ENCODE results near the gene CAT.
A peak's percentile ranks its signal among the peaks of the same experiment; 100 is the strongest.

The CAT gene

DNA sequence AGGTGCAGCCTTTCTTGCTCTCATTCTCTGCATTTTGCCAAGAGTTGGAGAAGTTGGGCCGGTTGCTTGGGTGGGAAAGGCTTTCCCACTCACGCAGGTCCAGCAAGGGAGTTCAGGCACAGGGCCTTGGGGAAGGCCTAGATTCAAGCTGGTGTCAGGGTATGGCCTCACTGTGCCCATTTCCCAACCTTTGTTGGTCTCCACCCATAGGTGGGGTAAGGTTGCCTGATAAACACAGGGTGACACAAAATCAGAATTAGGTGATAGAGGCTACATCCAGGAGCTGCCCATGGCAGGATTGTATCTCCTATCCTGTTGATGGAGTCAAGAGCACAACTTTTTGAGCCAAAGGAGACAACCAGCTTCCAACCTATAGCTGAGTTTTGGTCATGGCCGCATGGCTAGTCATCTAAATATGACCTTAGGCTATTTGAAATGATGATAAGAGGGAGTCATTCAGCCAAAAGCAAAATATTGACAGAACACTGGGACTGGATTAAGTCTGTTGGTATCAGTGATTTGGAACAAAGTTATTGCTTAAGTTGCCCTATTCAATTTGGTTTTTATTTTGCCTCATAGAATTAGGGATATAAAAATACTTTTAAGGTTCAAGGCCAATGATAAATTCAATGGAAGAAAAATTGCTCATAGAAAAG is 20.9 kb downstream of the CAT start:
- DNase-seq (ENCODE audit: low spot score), result no peak

GRCh38 chr11:34460278-34460677 is 21.5 kb downstream of the CAT start:
- no peak for DNase-seq (ENCODE audit: low spot score)

- DNase-seq (ENCODE audit: low spot score), result no peak
Observed at GRCh38 chr11:34461215-34461614, 22.5 kb downstream of the CAT start.

GRCh38 chr11:34464591-34465051 is 25.9 kb downstream of the CAT start:
- no peak for DNase-seq (ENCODE audit: low spot score)

DNA sequence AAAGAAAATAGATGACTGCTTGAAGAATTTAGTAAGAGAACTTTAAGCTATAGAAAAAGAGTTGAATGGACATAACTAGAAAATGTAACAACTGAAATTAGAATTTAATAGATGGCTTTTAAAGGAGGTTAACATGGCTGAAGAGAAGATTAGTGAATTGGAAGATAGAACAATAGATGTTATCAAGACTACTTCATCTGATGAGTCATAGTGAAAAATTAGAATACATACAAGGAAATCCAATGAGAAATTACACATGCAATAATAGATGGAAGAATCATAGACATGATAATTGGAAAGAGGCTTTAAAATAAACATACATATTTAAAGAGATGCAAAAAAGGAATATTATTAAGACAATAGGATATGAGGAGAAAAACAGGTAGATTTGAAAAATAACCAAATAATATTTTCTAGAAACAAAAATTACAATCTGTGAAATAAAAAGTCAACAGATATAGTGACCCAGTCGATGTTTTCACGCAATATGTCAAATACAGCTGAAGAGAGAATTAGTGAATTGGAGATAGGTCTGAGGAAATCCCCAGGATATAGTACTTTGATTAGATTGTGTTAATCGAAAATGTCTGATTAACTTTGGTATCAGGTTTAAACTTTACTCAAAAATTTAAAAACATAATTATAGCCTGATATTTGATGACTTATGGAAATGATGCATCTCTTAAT is 28.2 kb downstream of the CAT start:
- DNase-seq (ENCODE audit: low spot score), result no peak

- DNase-seq (ENCODE audit: low spot score), result no peak
Observed at GRCh38 chr11:34468209-34468841, 29.6 kb downstream of the CAT start.

DNA sequence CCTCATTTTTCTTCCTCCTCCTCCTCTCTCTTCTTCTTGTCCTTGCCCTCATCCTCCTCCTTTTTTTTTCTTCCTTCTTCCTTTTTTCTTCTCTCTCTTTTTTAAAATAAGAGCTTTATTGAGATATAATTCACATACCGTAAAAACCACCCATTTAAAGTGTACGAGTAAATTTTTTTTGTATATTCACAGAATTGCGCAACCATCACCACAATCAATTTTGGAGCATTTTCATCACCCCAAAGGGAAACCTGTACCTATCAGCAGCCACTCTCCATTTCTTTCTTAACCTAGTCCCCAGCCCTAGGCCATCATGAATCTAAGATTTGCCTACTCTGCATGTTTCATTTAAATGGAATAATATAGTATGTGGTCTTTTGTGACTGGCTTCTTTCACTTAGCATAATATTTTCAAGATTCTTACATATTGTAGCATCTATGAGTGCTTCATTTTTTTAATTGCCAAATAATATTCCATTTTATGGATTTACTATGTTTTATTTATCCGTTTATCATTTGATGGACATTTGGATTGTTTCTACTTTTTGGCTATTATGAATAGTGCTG is 35.0 kb downstream of the CAT start:
- DNase-seq (ENCODE audit: low spot score), result no peak

DNA sequence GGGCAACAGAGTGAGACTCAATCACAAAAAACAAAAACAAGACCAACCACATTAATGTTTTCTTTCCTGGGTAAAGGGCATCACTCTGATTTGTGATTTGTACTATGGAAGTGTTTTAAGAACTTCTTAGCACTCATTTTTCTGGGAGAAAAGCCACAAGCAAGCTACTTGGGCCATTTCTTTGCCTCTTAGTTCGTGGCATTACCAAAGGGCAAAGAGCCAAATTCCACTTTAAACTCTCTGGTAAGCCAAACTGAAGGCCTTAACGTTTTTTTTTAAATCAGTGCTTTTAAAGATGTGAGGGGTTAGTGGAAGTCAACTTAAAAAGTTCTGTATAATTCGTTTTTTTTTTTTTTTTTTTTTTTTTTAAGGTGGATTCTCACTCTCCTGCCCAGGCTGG is 36.9 kb downstream of the CAT start:
- no peak for DNase-seq (ENCODE audit: low spot score)

DNA sequence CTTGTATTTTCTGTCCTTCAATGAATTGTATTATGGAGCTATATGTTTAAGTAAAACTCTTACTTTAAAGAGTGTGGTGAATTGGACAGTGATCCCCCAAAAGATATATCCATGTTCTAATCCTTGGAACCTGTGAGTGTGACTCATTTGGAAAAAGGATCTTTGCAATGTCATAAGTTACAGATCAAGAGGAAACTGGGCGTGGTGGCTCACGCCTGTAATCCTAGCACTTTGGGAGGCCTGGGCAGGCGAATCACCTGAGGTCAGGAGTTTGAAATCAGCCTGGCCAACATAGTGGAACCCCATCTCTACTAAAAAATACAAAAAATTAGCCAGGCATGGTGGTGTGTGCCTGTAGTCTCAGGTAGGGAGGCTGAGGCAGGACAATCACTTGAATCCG is 38.1 kb downstream of the CAT start:
- DNase-seq (ENCODE audit: low spot score), result no peak

- DNase-seq (ENCODE audit: low spot score), result no peak
Observed at GRCh38 chr11:34478845-34479663, 40.3 kb downstream of the CAT start.

DNA sequence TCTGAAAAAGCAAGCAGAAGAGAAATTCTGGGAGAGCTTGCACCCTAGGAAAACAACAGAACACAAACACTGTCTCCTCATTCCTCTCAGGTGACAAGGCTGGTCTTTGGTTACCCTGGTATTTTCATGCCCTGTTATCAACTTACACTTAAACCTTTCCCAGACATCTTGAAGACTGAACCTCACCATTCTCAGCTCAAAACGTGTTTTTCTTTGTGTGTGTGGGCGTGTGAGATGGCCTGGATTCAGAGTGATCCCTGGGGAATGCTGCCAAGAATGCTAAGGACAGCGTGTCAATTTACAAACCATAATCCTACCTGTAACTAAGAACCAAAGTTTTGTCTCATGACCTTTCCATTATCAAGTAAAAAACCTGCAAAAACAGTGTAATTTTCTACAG is 41.6 kb downstream of the CAT start:
- DNase-seq (ENCODE audit: low spot score), result no peak

GRCh38 chr11:34481307-34481706 is 42.6 kb downstream of the CAT start:
- no peak for DNase-seq (ENCODE audit: low spot score)

DNA sequence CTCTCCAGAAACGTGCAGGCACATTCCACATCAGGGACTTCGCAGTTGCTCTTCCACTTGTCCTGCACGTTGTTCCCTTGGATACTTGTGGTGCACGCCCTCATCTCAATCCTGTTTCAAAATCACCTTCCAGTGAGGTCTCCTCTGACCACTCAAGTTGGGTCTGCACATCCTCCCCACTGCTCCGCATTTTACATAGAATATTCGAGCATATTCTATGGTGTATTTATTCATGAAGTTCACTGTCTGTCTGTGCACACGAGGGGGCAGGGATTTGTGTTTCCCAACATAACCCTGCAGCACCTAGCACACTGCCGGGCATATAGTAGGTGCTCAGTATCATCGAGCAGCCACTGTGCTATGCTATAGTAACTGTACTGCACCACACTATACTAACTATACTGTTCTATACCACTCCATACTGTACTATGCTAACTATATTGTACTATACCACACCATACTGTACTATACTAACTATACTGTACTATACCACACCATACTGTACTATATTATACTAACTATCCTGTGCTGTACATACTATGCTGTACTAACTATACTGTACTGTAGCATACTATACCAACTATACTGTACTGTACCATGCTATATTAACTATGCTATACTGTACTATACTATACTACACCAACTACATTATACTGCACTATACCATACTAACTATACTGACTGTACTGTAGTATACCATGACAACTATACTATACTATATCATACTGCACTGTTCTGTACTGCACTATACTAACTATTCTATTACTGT is 44.6 kb downstream of the CAT start:
- no peak for DNase-seq (ENCODE audit: low spot score)

- DNase-seq (ENCODE audit: low spot score), result no peak
Observed at GRCh38 chr11:34487430-34487829, 48.7 kb downstream of the CAT start.

- no peak for DNase-seq (ENCODE audit: low spot score)
Observed at GRCh38 chr11:34488855-34489557, 50.3 kb downstream of the CAT start.

DNA sequence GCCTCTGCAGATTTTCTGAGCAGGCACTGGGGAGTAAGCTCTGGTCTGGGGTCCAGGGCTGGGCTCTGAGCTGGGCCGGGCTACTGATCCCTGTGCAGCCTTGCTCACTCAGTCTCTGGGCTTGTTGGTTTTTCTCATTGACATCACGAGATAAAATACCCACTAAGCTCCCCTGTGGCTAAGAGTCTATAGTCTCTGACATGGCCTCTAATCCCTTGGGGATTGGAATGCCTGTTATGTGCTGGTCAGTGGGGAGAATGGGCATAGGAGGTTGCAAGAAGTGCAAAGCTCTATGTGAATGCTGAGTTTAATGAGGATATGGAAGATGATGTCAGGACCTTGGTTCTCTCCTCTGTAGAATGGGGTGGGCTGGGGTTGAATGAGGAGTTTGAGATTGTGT is 51.6 kb downstream of the CAT start:
- DNase-seq (ENCODE audit: low spot score), result no peak

- peak; percentile 64 for DNase-seq (ENCODE audit: low spot score)
Observed at GRCh38 chr11:34492806-34493414, 54.2 kb downstream of the CAT start.

DNA sequence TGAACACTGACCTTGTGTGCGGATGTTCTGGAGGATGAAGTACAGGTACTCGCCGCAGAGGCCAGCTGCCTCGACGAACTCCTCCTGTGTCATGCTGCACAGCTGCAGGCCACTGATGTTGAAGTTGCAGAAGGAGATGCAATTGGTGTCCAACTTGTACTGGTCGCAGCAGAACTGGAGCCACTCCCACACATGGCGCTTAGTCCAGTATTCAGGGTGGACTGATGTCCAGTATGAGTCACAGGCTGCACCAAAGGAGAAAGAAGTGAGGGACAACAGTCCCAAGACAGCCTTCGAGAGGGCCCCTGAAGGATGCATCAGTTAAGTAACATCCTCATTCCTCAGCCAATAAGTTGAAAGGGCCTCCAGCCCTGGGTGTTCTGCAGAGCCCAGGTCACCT is 54.7 kb downstream of the CAT start:
- no peak for DNase-seq (ENCODE audit: low spot score)

DNA sequence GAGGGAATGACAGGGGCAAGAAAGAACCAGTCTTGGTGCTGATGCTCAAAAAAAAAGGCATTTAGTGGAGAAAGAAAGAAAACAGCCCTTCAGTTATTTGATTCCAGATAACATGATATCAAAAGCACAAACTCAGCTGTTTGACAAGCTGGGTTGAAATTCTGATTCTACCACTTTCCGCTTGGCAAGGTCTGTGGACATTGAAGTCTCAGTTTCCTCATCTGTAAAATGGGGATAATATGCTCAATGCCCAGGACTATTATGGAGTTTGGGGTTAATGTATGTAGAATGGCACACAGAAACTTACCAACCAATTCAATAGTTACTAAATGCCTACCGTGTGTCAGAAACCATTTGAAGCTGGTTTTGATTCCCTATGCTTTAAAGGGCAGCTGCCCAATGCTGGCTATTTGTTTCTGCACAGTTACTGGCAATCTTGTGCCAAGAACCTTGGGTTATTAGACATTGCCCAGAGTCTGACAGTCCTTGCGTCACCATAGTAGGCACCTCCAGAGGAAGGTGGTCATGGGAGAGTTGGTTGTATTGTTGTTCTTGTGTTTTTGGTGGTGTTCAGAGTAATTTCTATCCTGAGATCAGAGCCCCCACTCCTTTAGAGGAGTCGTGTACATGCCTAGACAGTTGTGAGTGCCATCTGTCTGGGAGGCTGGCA is 55.3 kb downstream of the CAT start:
- no peak for DNase-seq (ENCODE audit: low spot score)

Measured in SK-N-DZ (cell line).